GM12872 (cell line): ENCODE measurements around the gene TICRR.

ENCODE experiments used
- CTCF ChIP-seq: IDR thresholded peaks from 3 replicates; pipeline ENCODE4 v1.5.1; 2011; ENCODE audit warnings: low read depth, mild to moderate bottlenecking, low read length, moderate library complexity; ENCODE audit not compliant: insufficient read depth

TICRR gene

DNA sequence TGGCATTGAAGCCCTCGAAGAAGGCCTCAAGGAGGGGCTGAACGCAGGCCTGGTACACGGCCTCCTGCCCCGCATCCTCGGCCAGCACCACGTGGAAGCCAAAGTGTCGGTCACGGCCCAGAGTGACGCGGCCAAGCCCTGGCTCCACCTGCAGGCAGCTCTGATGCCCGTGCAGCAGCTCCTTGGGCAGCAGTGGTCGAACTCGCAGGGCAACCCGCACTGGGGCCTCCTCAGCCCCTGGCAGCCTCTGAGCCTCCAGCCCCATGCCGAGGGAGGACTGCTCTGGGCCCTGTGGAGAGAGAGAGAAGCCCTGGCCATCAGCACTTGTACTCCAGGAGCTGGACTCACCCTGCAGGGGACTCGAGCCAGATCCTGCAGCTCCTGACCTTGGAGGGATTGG is 77.4 kb downstream of the TICRR start:
- TF ChIP-seq CTCF = no peak

GRCh38 chr15:89653578-89653977 is 78.3 kb downstream of the TICRR start:
- no peak for TF ChIP-seq CTCF

DNA sequence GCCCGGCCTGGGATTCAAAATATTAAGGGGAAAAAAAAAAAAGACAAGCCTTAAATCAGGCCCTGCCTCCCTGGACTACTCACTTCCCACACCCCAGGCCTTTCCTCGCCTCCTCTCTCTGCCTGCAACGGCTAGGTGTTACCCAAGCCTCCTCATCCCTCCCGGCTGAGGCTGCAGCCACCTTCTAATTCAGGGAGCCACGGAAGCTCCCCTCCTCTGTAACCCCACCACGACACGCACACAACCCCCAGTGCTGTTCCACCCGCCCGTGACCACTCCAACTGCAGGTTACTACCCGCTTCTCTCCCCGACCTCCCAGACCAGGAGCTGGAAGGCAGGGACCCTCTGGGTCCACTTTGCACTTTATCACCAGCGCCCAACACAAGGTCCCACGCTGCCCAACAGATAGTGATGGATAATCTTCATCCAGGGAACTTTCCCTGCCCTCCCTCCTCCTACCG is 79.1 kb downstream of the TICRR start:
- no peak for TF ChIP-seq CTCF

DNA sequence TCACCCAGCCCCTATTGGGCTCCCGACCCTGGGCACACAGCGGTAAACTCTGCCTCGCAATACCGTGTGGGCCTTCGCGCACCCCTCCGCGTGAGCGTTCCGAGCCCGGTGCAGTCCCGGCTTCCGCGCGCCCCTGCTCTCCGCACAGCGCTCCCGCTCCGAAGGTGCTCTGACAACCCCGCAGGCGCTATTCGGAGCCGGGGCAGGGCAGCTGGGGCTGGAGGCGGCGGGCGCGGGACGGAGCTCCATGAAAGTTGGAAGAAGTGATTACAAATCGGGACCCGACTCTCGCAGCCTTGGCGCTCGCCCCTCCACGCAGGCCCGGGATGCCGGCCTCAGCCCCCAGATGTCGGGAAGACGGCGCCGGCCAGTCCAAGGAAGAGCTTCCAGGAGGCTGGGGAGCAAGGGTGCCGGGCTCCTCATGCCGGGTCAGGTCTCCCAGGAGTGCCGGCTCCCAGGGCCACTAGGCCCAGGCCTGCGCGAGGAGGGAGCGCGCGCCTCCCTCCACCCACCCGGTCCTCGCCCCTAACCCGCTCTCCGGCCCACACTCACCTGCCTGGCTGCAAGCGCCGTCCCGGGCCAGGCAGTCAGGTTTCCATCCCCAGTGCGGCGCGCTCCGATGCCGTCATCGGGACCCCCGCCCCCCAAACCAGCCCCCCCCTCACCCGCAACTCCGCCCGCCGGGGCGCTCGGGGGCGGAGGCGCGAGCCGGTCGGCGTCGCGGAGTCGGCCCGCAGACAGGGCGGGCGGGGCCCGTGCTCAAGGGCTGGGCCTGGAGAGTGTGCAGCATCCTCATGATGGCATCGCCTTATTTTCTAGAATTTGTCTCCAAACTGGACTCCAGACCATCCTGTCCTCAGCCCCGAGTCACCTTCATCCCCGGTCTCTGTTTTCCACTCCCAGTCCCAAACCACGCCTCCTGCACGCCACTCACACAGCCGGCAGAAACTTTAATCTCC is 79.9 kb downstream of the TICRR start, which contains the start of gene KIF7:
KIF7 (minus strand) TSS at position 621 of the 959 bp plus-strand sequence. CDS start 2,537 bp downstream, outside the sequence.
- TF ChIP-seq CTCF = no peak

- TF ChIP-seq CTCF = no peak
Measured at GRCh38 chr15:89656116-89656815, 81.0 kb downstream of the TICRR start.

DNA sequence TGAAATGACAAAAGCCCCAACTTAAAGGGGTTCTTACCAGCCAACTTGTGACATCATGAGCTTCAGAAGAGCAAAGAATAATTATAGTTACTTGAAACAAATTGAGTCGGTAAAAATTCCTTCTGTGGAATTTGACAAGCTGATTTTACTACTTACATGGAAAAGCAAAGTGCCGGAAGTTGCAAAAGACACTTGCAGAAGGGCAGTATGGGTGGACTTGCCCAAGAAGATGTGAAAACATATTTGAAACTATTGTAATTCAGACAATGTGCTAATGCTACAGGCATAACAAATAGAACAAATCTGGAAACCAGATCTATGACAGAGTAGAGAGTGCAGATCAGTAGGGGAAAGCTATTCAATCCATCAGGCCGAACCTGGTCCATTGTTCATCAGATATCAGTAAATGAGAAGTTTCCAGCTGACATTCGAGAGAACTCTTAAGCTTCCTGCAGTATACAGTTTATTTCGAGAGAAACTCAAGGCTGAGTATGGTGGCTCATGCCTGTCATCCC is 82.5 kb downstream of the TICRR start:
- TF ChIP-seq CTCF = no peak

GRCh38 chr15:89659295-89659694 is 84.0 kb downstream of the TICRR start:
- TF ChIP-seq CTCF = no peak
